T-helper 22 cell (primary cell): Measurements from ENCODE around the gene CFAP57.

ENCODE experiments used
- DNase-seq: peaks from one replicate; pipeline ENCODE4 v3.0.0-alpha.2; 2020; ENCODE audit warnings: low read depth

The CFAP57 gene

DNA sequence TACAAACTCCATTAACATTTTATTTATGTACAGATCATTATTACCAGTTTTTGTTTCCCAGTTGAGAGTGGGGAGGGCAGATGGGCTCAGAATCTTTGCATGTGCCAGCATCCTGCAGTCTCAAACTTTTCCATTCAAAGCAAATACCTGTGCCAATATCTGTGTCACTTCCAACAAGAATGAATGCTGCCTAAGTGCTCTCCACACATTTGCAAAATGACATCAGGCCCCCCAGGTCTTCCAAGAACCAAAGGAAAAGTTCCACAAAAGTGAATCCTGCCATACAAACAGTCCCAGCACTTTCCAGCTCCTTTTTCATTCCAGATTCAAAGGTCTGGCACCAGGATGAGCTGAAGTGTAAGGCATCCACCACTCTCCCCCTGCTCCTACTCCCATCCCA lies 127.0 kb downstream of the CFAP57 start:
- no peak for DNase-seq

DNA sequence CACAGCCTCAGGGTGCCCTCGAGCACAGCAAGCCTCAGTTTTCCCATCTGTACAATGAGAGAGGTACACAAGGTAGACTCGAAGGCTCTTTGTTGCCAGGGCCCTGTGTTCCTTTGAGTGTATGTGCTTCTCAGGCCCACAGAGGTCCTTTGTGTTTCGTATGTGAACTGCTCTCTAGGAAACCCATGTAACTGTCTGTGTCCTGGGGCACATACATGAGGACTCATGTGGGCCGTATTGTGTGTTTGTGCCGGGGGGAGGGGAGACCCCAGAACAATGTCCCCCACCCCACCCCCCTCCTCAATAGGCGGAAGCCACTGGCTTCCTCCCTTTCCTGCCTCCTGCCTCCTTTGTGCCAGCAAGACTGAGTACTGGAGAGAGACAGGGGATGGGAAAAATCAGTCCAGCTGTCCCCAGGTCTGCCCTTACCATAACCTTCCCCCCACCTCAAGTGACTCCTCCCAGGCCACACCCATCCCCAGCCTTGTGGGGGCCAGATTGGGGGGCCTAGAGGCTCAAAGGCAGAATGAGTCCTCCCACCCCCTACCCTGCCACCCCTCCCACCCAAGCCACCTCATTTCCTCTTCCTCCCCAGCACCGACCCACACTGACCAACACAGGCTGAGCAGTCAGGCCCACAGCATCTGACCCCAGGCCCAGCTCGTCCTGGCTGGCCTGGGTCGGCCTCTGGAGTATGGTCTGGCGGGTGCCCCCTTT lies 128.4 kb downstream of the CFAP57 start, which contains the start of gene TIE1:
TIE1 (plus strand) TSS at position 605 of the 717 bp plus-strand sequence; CDS start at position 695, 90 bp downstream.
- no peak for DNase-seq

DNA sequence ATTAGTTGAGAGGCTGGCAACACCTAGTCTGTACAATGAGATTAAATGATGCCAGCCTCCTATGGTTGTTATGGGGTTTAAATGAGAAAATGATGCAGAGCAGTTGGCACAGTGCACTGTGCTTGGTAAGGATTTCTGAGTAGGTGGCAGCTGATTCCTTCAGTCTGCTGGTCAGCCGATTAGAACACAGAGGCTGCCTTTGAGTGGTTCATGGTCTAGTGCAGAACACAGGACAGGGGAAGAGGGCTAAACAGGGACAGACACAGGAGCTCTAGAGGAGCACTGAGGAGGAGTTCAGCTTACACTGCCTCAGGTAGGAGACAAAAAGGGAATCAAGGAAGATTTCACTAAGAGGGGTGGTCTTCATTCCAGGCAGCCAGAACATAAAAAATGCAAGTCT lies 130.1 kb downstream of the CFAP57 start:
- DNase-seq, result no peak

DNA sequence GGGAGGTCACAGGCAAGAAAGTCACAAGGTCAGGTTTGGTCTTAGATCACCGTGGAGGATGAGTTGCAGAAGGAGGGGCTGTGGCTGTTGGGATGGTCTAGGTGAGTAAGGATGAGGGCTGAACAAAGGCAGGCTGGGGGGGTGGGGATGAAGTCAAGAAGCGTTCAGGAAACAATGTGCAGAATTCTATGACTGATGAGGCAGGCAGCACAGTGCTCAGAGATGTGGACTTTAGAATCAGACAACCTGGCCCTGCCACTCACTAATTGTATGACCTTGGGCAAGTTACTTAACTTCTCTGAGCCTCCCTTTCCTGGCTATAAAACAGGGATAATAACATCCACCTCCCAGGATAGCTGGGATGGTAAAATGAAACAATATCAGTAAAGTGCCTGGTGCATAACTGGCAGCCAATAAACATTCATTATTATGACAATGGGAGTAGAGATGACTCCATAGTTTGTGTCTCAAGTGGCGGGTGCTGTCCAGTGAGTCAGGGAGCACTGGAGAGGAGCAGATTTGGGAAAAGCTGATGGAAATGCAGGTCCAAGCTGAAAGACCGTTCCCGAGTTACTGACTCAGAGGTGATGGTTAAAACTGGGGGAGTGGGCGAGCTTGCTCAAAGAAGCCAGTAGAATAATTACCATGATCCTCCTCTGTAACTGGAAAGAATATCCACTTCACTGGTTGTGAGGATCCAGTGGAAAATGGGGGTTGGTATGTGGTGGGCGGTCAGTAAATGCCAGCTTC lies 130.8 kb downstream of the CFAP57 start:
- no peak for DNase-seq

DNA sequence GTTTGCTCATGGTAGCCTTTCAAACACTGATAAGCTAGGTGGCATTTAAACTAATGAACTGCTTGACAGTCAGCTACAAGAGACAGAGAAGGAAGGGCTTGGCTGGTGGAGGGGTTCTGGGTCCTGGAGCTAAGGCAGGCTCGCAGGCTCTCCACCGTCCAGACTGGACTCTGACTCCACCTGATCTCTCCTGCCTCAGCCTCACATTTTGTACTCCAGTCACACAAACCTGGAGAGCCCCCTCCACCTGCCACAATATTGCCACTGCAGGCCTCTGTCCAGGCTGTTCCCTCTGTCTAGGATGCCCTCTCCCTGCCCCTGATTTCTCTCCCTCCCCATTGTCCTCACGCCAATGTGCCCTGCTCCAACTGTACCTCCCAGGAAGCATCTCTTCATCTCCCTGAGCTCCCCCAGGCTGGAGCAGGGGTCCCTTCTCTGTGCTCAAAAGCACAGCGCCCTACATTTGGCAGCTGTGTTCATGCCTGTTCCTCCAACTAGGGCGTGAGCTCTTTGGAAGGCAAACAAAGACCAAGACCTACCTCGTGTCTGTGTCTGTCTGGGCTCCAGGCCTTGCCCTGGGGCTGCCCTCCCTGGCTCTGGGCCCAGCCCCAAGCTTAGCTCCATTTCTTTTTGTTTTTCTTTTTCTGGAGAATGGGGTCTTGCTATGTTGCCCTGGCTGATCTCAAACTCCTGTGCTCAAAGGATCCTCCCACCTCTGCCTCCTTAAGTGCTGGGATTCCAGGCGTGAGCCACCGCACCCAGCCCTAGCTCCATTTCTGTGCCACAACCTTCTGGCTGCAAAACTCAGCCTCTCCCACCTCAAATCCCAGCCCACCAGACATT lies 131.6 kb downstream of the CFAP57 start:
- no peak for DNase-seq
